GM12872 (cell line): ENCODE measurements around the gene MAGEA4.

Experiments used
- CTCF ChIP-seq: IDR thresholded peaks from 3 replicates; pipeline ENCODE4 v1.5.1; 2011; ENCODE audit warnings: low read depth, mild to moderate bottlenecking, low read length, moderate library complexity; ENCODE audit not compliant: insufficient read depth

MAGEA4 gene

GRCh38 chrX:151970661-151971060, 58.0 kb downstream of the MAGEA4 start:
- TF ChIP-seq CTCF: no peak

GRCh38 chrX:151973060-151973661, 60.5 kb downstream of the MAGEA4 start:
- no peak for TF ChIP-seq CTCF

- no peak for TF ChIP-seq CTCF
Observed at GRCh38 chrX:151973851-151974335, 61.2 kb downstream of the MAGEA4 start.
